ENCODE measurements around the gene PTCRA. TPM values are rescaled to one million over a fixed set of nuclear protein-coding genes. Genes with fewer than 3 reads are reported as not detected.

Gene PTCRA
- total RNA-seq, 1 experiment from 2014 or later = not detected

- H3K27ac ChIP-seq (ENCODE audit: low read depth, low read length) = peak overlapping the region; percentile 38
Measured at GRCh38 chr6:42970871-42971612, 55.2 kb downstream of the PTCRA start.

More at GRCh38 chr6:42970871-42971612, 55.2 kb downstream of the PTCRA start:
- H4K20me1 ChIP-seq (ENCODE audit: insufficient read depth) = no peaks in the 10 kb centered on the region
- H3K4me2 ChIP-seq (ENCODE audit: low read length) = peak overlapping the region; percentile 68
- RAD21 ChIA-PET (ENCODE audit: low non-redundant PET in 1 of 2, low total read pairs in 2 of 2, uncharacterized antibody in 2 of 2, unreplicated experiment in 2 of 2) = interaction anchor here in 1 of 2 experiments (0.6 kb wide), 1 partner anchor 13 kb away, joined by 3 read pairs; the partner anchor contains the start of gene PPP2R5D
- POLR2A ChIA-PET = interaction anchor here (2.2 kb wide), 1 partner anchor 13 kb away, joined by 12 read pairs; the partner anchor contains the start of gene PPP2R5D
- CTCF ChIA-PET = interaction anchor here (1.0 to 1.6 kb wide), 3 partner anchors 11 to 172 kb away, joined by 3 to 4 read pairs (median 4); partner anchors contain the start of genes GNMT and PPP2R5D
- TF ChIP-seq FOSL1 (IDR thresholded peaks at IDR 0.05; ENCODE audit: low read depth) (peak; percentile 86), JUND (IDR thresholded peaks at IDR 0.05) (peak; percentile 70; the same call in 1 of the 2 replicates), REST (IDR thresholded peaks at IDR 0.05; ENCODE audit: low read depth) (no peak)
- H3K79me2 ChIP-seq (ENCODE audit: insufficient read depth, low read length) = no peaks in the 10 kb centered on the region
- intact Hi-C loops (cut with micrococcal nuclease) = no loop called here
- peak overlapping the region; percentile 11 for H3K9ac ChIP-seq (ENCODE audit: low read length)
- no TSS peak for BruUV-seq (replicated peaks)
- peaks cover 15 to 27% of the 10 kb centered on the region in 2 experiments for H3K4me1 ChIP-seq (ENCODE audit: control insufficient read depth in 1 of 2, insufficient read depth in 2 of 2, low read length in 2 of 2)
- H3K9me2 ChIP-seq (ENCODE audit: insufficient read depth) = no peaks in the 10 kb centered on the region
- no peaks in the 10 kb centered on the region for H3K9me3 ChIP-seq (ENCODE audit: control insufficient read depth in 1 of 2, insufficient read depth in 1 of 2, low read depth in 1 of 2, low read length in 2 of 2)
- ATAC-seq = peak; percentile 76
- no peaks in the 10 kb centered on the region for H3K27me3 ChIP-seq (ENCODE audit: insufficient read depth, low read length)
- no peak for DNase-seq (ENCODE audit: low read depth, low spot score)
- peaks cover 0 to 3% of the 10 kb centered on the region in 2 experiments; a peak in 1 of 4 replicates for H3K36me3 ChIP-seq (ENCODE audit: control insufficient read depth in 1 of 2, insufficient read depth in 2 of 2, low read length in 2 of 2)
- peak overlapping the region in 1 of 2 experiments; percentile 17; a peak in 1 of 4 replicates for H3K4me3 ChIP-seq (replicated peaks in 1 of 2; ENCODE audit: low read depth in 1 of 2, low read length in 2 of 2)
- H2AFZ ChIP-seq (ENCODE audit: low read depth, low read length, poor library complexity, severe bottlenecking) = no peak overlapping the region
